PC-3 (cell line): Measurements from ENCODE around the gene KLHL2. TPM values are rescaled to one million over a fixed set of nuclear protein-coding genes. Genes with fewer than 3 reads are reported as not detected.
"Not testable (repeated sequence)": the region's sequence is repeated elsewhere in the genome, so short reads cannot be mapped to it uniquely, and the experiment has no call there.

Experiments
- ATAC-seq: fragments of 200-7000 bp; cut with Tn5 transposase; 2 replicates; pipeline ENCODE4 v1.9.1; 2020; ENCODE audit warnings: mild to moderate bottlenecking, moderate library complexity
- BruUV-seq: library from RNA; stranded (reverse); fragments of 400-500 nt; replicated peaks from 2 replicates; lab custom pipeline; 2021; lab: Mats Ljungman, UMichigan
- CTCF ChIA-PET: fragments of 300-600 bp; sonication (Branson Sonifier 250); formaldehyde crosslinking; loops from one replicate; lab custom pipeline; 2022; ENCODE audit warnings: antibody characterized with exemption; lab: Charles Lee
- POLR2A ChIA-PET: fragments of 300-600 bp; sonication (Branson Sonifier 250); formaldehyde crosslinking; loops from one replicate; lab custom pipeline; 2022; ENCODE audit warnings: antibody characterized with exemption; ENCODE audit not compliant: unreplicated experiment; lab: Charles Lee
- DNase-seq: peaks from one replicate; pipeline ENCODE4 v3.0.0-alpha.2; 2015
- H2AFZ ChIP-seq: fragments of 300-600 bp; sonication (generic); 2 replicates; pipeline ENCODE4 v1.6.0; 2016; ENCODE audit warnings: antibody characterized with exemption, low read length
- H3F3A ChIP-seq: fragments of 300-600 bp; sonication (generic); one replicate; pipeline ENCODE4 v1.6.0; 2017; ENCODE audit warnings: antibody characterized with exemption, low read length, control low read depth, mild to moderate bottlenecking; ENCODE audit not compliant: unreplicated experiment
- H3K27ac ChIP-seq: fragments of 300-600 bp; sonication (generic); 2 replicates; pipeline ENCODE4 v1.5.1; 2016; ENCODE audit warnings: mild to moderate bottlenecking, low read length
- H3K27me3 ChIP-seq: fragments of 300-600 bp; sonication (generic); 2 replicates; pipeline ENCODE4 v1.6.1; 2016; ENCODE audit warnings: low read length, mixed read lengths
- H3K36me3 ChIP-seq: fragments of 300-600 bp; sonication (generic); 2 replicates; pipeline ENCODE4 v1.6.1; 2016; ENCODE audit warnings: low read depth, mixed run types, low read length, mixed read lengths
- H3K4me1 ChIP-seq: fragments of 300-600 bp; sonication (generic); 2 replicates; pipeline ENCODE4 v1.5.1; 2016; ENCODE audit warnings: low read length; ENCODE audit not compliant: insufficient read depth
- H3K4me2 ChIP-seq: fragments of 300-600 bp; sonication (generic); 2 replicates; pipeline ENCODE4 v1.6.0; 2016; ENCODE audit warnings: low read length
- H3K4me3 ChIP-seq: fragments of 300-600 bp; sonication (generic); 2 replicates; pipeline ENCODE4 v1.5.1; 2016; ENCODE audit warnings: mild to moderate bottlenecking, low read length, mixed read lengths
- H3K79me2 ChIP-seq: fragments of 300-600 bp; sonication (generic); 2 replicates; pipeline ENCODE4 v1.6.1; 2017; ENCODE audit warnings: low read length, mixed read lengths
- H3K9ac ChIP-seq: fragments of 300-600 bp; sonication (generic); 2 replicates; pipeline ENCODE4 v1.6.0; 2016; ENCODE audit warnings: mild to moderate bottlenecking, low read length
- H3K9me2 ChIP-seq: fragments of 300-600 bp; sonication (generic); replicated peaks from 2 replicates; pipeline ENCODE4 v1.6.1; 2016; ENCODE audit warnings: mixed run types, low read length, mixed read lengths
- H3K9me3 ChIP-seq: fragments of 300-600 bp; sonication (generic); 2 replicates; pipeline ENCODE4 v1.6.1; 2016; ENCODE audit warnings: low read length, mixed read lengths
- H4K20me1 ChIP-seq: fragments of 300-600 bp; sonication (generic); 2 replicates; pipeline ENCODE4 v1.6.1; 2016; ENCODE audit warnings: low read length, mixed read lengths
- EZH2 ChIP-seq: fragments of 300-600 bp; sonication (generic); IDR thresholded peaks from one replicate; pipeline ENCODE4 v1.6.1; 2017; ENCODE audit warnings: antibody characterized with exemption, mild to moderate bottlenecking, low read length; ENCODE audit not compliant: unreplicated experiment
- EZH2phosphoT487 ChIP-seq: fragments of 300-600 bp; sonication (generic); IDR thresholded peaks from 2 replicates; pipeline ENCODE4 v1.6.1; 2018; ENCODE audit warnings: mild to moderate bottlenecking, antibody characterized with exemption, low read length, borderline replicate concordance
- intact Hi-C: fragments of 100-400 bp; cut with micrococcal nuclease; formaldehyde crosslinking; loops from 2 replicates; pipeline ENCODE4 v1.9.0; 2023
- total RNA-seq: library from RNA; depleted of rRNA; stranded (reverse); fragments of >200 nt; gene quantifications from 2 replicates; pipeline ENCODE4 v1.2.3, GENCODE V29; 2014
- TF ChIP-seq, protein P1 (sequence below): fragments of 300-600 bp; sonication (generic); conservative IDR thresholded peaks from 2 replicates; pipeline ENCODE4 v1.5.1; 2017; ENCODE audit warnings: antibody characterized with exemption, low read depth, mild to moderate bottlenecking, low read length

The KLHL2 gene
- total RNA-seq, 1 experiment from 2014 or later: 10.0 TPM

DNA sequence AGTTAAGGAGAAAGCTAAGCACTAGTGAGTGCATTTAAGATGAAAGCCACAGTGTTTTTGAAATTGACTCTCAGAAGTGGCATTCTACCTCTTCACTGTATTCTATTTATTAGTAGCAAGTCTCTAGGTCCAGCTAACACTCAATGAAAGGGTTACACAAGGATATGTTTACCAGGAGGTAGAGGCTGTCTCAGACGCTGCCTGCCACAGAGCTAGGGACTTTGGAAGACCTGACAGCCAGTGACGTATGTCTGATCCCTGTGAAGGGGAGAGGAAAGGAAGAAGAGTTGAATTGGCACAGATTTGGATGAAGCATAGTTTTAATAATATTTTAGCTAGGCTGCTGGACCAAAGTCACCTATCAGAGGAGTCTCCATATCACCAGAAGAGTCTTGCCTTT is 36.5 kb upstream of the KLHL2 start:
- no peaks in the 10 kb centered on the region for H3K36me3 ChIP-seq
- H3K9ac ChIP-seq: no peak overlapping the region
- H3K9me2 ChIP-seq: no peaks in the 10 kb centered on the region
- H3K27me3 ChIP-seq: no peaks in the 10 kb centered on the region
- no peaks in the 10 kb centered on the region for H3F3A ChIP-seq
- ChIA-PET CTCF (interaction anchor here (0.5 kb wide), 1 partner anchor 32 kb away, joined by 5 read pairs; no protein-coding TSS in a partner anchor), POLR2A (no interaction called here)
- no peaks in the 10 kb centered on the region for H3K9me3 ChIP-seq
- BruUV-seq: no TSS peak
- ATAC-seq (no peak), DNase-seq (no peak)
- intact Hi-C loops: no loop called here
- H3K4me1 ChIP-seq: no peaks in the 10 kb centered on the region
- H2AFZ ChIP-seq: no peak overlapping the region
- H4K20me1 ChIP-seq: no peaks in the 10 kb centered on the region
- TF ChIP-seq, protein P1, sequence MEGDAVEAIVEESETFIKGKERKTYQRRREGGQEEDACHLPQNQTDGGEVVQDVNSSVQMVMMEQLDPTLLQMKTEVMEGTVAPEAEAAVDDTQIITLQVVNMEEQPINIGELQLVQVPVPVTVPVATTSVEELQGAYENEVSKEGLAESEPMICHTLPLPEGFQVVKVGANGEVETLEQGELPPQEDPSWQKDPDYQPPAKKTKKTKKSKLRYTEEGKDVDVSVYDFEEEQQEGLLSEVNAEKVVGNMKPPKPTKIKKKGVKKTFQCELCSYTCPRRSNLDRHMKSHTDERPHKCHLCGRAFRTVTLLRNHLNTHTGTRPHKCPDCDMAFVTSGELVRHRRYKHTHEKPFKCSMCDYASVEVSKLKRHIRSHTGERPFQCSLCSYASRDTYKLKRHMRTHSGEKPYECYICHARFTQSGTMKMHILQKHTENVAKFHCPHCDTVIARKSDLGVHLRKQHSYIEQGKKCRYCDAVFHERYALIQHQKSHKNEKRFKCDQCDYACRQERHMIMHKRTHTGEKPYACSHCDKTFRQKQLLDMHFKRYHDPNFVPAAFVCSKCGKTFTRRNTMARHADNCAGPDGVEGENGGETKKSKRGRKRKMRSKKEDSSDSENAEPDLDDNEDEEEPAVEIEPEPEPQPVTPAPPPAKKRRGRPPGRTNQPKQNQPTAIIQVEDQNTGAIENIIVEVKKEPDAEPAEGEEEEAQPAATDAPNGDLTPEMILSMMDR: no peak
- no peak for TF ChIP-seq EZH2phosphoT487
- TF ChIP-seq EZH2: no peak
- no peak overlapping the region for H3K4me2 ChIP-seq
- H3K79me2 ChIP-seq: no peaks in the 10 kb centered on the region
- no peak overlapping the region for H3K27ac ChIP-seq
- no peak overlapping the region for H3K4me3 ChIP-seq

DNA sequence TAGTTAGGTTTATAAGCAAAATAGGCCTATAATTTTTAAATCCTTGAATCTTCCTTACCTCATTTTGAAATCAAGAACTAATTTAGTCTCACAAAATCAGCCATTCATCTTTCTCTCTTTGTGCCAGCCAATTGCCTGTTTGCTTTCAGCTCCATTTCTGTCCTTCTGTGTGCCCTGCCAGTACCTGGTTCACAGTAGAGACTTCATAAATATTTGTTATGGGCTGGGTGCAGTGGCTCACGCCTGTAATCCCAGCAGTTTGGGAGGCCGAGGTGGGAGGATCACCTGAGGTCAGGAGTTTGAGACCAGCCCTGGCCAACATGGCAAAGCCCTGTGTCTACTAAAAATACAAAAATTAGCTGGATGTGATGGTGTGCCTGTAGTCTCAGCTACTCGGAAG is 31.9 kb upstream of the KLHL2 start:
- H3K79me2 ChIP-seq, H3K36me3 ChIP-seq, H4K20me1 ChIP-seq, H3K9ac ChIP-seq, H3K4me1 ChIP-seq, H3F3A ChIP-seq, ATAC-seq, H3K9me3 ChIP-seq, DNase-seq, BruUV-seq, H3K4me3 ChIP-seq, H3K27me3 ChIP-seq, H3K4me2 ChIP-seq, H3K9me2 ChIP-seq, H2AFZ ChIP-seq, intact Hi-C loops, H3K27ac ChIP-seq: not testable (repeated sequence)
- POLR2A ChIA-PET: interaction anchor here (0.6 kb wide), 1 partner anchor 34 kb away, joined by 4 read pairs; no protein-coding TSS in a partner anchor
- CTCF ChIA-PET: interaction anchor here (1.5 kb wide), 1 partner anchor 63 kb away, joined by 4 read pairs; the partner anchor contains the start of gene TMEM192

DNA sequence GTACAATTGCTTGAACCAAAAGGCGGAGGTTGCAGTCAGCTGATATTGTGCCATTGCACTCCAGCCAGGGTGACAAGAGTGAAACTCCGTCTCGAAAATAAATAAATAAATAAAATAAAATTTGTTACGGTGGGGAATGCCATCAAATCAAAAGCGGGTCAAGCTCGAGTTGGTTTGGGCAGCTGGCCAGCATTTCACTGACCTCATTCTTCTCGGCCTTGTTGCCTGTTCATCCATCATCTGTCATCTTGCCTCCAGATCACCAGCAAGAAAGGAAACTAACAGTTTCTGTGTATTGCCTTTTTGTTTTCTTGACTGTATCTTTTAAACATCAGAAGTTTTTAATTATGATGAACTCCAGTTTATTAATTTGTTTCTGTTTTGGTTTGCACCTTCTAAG is 31.5 kb upstream of the KLHL2 start:
- TF ChIP-seq, protein P1: no peak
- TF ChIP-seq EZH2phosphoT487 (no peak), EZH2 (no peak)
- Histone ChIP-seq H4K20me1 (no peaks in the 10 kb centered on the region), H3K27me3 (no peaks in the 10 kb centered on the region), H2AFZ (no peak overlapping the region), H3K9me3 (no peaks in the 10 kb centered on the region), H3K36me3 (no peaks in the 10 kb centered on the region), H3K79me2 (no peaks in the 10 kb centered on the region), H3F3A (no peaks in the 10 kb centered on the region), H3K9me2 (no peaks in the 10 kb centered on the region), H3K9ac (no peak overlapping the region), H3K4me3 (no peak overlapping the region), H3K4me2 (no peak overlapping the region), H3K27ac (no peak overlapping the region), H3K4me1 (no peaks in the 10 kb centered on the region)
- ATAC-seq (no peak), DNase-seq (no peak)
- no TSS peak for BruUV-seq
- intact Hi-C loops: no loop called here
- ChIA-PET POLR2A (no interaction called here), CTCF (interaction anchor here (1.5 kb wide), 1 partner anchor 63 kb away, joined by 4 read pairs; the partner anchor contains the start of gene TMEM192)
